AG10803 (cell line): Measurements from ENCODE around the gene DNAJB1.
"Not testable (repeated sequence)": the region's sequence is repeated elsewhere in the genome, so short reads cannot be mapped to it uniquely, and the experiment has no call there.

Experiments used
- DNase-seq: peaks from one replicate; pipeline ENCODE4 v3.0.0; 2010; ENCODE audit warnings: low read depth
- H3K4me3 ChIP-seq: 2 replicates; pipeline ENCODE4 v1.5.1; 2011; ENCODE audit warnings: mild to moderate bottlenecking, low read length, control low read depth
- TF ChIP-seq, protein P1 (sequence below): conservative IDR thresholded peaks from 2 replicates; pipeline ENCODE4 v1.5.1; 2011; ENCODE audit warnings: mild to moderate bottlenecking, low read length, control low read depth, inconsistent platforms

The DNAJB1 gene

DNA sequence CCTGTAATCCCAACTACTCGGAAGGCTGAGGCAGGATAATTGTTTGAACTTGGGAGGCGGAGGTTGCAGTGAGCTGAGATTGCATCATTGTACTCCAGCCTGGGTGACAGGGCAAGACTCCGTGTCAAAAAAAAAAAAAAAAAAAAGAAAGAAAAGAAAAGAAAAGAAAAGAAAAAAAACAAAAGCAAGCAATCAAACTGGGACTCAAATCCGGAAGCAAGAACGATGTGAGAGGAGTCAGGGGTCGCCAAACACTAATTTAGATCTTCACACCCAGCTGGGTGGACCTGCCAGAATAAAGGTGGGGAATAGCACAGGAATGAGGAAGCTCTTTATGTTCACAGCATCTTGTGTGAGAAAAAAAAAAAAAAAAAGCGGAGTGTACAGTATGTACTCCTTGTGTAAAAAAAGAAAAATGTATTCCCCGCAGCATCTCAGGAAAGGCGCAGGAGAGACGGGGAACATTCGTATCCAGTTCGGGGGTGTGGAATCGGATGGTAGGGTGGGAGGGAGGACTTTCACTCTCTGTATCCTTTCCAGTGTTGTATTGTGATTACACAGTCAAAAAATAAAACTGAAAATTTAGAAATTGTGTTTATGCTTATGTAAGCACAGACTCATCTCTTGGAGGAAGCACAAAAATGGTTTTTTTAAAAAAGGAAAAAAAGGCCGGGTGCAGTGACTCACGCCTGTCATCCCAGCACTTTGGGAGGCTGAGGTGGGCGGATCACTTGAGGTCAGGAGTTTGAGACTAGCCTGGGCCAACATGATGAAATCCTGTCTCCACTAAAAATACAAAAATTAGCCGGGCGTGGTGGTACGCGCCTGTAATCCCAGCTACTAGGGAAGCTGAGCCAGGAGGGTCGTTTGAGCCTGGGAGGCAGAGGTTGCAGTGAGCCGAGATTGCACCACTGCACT lies 7.6 kb downstream of the DNAJB1 start:
- TF ChIP-seq, protein P1, sequence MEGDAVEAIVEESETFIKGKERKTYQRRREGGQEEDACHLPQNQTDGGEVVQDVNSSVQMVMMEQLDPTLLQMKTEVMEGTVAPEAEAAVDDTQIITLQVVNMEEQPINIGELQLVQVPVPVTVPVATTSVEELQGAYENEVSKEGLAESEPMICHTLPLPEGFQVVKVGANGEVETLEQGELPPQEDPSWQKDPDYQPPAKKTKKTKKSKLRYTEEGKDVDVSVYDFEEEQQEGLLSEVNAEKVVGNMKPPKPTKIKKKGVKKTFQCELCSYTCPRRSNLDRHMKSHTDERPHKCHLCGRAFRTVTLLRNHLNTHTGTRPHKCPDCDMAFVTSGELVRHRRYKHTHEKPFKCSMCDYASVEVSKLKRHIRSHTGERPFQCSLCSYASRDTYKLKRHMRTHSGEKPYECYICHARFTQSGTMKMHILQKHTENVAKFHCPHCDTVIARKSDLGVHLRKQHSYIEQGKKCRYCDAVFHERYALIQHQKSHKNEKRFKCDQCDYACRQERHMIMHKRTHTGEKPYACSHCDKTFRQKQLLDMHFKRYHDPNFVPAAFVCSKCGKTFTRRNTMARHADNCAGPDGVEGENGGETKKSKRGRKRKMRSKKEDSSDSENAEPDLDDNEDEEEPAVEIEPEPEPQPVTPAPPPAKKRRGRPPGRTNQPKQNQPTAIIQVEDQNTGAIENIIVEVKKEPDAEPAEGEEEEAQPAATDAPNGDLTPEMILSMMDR = no peak
- peak; percentile 86 for DNase-seq
- H3K4me3 ChIP-seq = peak overlapping the region; percentile 53

DNA sequence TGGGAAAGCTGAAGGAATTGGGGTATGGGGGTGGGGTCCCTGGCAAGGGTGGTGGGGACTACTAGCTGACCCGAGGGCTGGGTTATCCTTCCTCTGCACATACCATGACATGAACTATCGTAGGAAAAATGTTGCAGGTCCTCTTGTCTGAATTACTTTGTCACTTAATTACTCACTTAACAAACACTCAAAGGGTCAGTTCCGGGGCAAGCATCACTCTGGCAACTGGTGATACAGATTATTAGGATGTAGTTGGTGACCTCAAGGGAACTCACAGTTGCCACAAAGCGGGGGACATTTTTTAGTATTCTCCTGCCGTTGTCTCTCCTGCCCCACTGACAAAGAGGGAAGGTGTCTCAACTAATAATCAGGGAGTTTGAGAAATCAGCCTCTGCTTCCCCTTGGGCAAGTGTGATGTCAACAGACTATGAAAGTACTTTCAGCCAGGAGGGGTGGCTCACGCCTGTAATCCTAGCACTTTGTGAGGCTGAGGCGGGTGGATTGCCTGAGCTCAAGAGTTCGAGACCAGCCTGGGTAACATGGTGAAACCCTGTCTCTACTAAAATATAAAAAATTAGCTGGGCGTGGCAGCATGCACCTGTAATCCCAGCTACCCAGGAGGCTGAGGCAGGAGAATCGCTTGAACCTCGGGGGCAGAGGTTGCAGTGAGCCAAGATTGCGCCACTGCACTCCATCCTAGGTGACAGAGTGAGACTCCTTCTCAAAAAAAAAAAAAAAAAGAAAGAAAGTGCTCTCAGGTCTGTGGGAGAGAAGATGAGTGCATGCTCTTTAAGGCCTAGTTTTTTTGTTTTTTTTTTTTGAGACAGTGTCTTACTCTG lies 10.3 kb downstream of the DNAJB1 start:
- no peak overlapping the region for H3K4me3 ChIP-seq
- DNase-seq = peak; percentile 66
- TF ChIP-seq, protein P1 = no peak

DNA sequence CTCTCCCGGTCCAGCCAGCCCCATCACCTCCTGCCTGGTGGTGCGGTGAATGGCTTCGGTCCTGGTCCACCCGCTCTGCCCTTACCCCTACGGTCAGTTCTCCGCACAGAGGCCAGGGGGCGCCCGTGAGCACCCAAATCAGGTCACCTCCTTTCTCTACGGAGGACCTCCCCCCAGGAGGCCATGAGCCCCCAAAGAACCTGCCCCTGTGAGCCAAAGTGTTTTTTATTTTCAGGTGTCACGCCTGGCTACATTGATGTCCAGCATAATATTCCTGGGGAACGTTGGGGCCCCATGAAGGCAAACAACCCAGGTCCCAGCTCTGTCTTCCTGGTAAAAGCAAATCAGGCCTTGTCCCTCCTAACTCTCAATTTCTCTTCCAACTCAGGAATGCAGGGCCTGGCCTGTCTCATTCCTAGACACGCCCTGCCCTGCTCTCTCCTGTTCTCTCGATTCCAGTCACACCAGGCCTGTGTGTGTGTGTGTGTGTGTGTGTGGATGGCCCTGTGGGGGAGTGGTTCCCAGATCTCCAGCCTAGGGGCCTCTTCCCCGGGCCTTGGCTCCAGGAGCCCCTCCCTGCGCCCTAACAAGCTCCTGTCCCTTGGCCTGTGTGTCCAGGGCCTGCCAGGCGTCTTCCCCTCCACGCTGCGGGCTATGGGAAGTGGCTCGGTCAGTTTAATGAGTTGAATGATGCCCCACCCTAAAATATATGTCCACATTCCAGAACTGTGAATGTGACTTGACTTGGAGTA lies 12.5 kb downstream of the DNAJB1 start:
- H3K4me3 ChIP-seq = no peak overlapping the region
- peak; percentile 83 for DNase-seq
- TF ChIP-seq, protein P1 = peak; percentile 61

DNA sequence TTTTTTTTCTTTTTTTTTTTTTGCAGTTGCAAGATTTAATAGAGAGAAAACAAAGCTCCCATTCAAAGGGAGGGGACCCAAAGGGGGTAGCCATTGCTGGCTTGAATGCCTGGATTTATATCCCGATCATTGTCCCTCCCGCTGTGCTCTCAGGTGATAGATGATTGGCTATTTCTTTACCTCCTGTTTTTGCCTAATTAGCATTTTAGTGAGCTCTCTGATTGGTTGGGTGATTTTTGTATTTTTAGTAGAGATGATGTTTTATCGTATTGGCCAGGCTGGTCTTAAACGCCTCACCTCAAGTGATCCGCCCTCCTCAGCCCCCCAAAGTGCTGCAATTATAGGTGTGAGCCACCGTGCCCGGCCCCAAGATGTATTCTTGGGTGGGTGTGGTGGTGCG lies 13.6 kb downstream of the DNAJB1 start:
- H3K4me3 ChIP-seq = not testable (repeated sequence)

DNA sequence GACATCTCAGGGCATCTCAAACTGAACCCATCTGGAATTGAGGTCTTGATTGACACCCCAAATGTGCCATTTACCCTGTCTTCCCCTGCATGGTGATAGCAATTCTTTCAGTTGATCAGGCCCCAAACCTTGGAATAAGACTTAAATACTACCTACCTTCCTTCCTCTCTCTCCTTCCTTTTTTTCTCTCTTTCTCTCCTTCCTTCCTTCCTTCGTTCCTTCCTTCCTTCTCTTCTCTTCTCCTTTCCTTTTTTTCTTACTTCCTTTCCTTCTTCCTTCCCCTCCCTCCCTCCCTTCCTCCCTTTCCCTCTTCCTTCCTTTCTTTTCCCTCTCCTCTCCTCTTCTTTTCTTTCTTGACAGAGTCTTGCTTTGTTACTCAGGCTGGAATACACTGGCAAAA lies 14.9 kb downstream of the DNAJB1 start:
- no peak for DNase-seq
- H3K4me3 ChIP-seq = no peak overlapping the region
- TF ChIP-seq, protein P1 = no peak

More for the DNA sequence above, 13.6 kb downstream of the DNAJB1 start:
- not testable (repeated sequence) for DNase-seq

DNA sequence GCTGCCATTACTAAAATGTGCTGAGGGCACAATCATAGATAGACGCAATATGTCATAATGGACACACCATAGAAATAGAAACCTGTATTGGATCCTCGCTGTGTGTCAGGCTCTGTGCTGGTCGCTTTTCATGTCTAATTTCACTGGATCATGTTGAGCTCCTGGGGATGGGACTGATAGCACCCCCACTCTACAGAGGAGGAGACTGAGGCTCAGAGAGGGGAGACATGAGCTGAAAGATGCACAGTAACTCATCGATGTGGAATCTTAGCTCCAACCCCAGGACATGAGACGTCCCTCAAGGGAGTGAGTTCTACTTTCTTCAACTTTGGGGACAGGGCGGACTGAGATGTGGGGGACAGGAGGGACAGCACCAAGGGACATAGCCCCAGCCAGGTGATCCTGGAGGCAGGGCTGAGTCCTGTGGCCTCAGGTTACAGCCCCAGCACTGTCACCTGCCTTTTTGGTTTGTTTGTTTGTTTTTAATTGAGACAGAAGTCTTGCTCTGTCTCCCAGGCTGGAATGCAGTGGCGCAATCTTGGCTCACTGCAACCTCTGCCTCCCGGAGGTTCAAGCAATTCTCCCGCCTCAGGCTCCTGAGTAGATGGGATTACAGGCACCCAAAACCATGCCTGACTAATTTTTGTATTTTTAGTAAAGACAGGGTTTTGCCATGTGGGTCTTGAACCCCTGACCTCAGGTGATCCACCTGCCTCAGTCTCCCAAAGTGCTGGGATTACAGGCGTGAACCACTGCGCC lies 15.7 kb downstream of the DNAJB1 start:
- peak; percentile 63 for DNase-seq
- H3K4me3 ChIP-seq = no peak overlapping the region
- TF ChIP-seq, protein P1 = no peak
